RCC 7860 (cell line): ENCODE results near the gene HACD2.
"Not testable (repeated sequence)": the region's sequence is repeated elsewhere in the genome, so short reads cannot be mapped to it uniquely, and the experiment has no call there.

ENCODE experiments used
- DNase-seq: peaks from one replicate; pipeline ENCODE4 v3.0.0-alpha.2; 2015; ENCODE audit warnings: low spot score
- FAIRE-seq: peaks from 2 replicates; lab custom pipeline; 2012; peaks lifted over from hg19 to GRCh38; lab: Jason Lieb, UNC

HACD2 gene

DNA sequence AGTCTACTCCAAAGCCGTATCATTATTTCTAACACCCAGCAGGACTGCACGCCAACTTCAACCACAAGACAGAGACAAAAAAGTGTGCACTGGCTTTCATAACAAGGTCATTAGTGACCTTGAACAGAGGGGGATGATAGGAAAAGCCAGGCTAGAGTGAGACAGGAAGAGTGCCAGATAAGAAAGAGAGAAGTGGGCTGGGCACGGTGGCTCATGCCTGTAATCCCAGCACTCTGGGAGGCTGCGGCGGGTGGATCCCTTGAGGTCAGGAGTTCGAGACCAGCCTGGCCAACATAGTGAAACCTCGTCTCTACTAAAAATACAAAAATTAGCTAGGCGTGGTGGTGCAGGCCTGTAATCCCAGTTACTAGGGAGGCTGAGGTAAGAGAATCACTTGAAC lies 97.8 kb downstream of the HACD2 start:
- DNase-seq, FAIRE-seq: not testable (repeated sequence)

DNA sequence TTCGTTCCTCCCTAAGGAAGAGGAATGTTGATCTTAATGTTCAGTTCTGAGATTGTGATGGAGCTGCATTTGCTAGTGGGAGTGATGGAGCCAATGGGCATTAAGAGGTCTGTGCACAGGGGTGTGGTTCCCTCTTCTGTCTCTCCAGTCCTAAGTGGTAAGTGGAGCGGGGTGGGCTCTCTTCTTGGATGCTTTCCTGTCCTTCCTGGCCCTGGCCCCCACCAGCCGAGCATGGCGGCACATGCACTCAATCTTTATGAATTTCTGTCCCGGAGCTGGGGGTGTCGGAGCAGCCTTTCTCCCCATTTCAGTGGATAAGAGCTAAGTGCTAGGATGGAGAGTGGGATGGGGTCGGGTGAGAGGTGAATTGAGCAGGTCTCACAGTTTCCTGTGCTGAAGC lies 98.4 kb downstream of the HACD2 start:
- DNase-seq (no peak), FAIRE-seq (no peak)

DNA sequence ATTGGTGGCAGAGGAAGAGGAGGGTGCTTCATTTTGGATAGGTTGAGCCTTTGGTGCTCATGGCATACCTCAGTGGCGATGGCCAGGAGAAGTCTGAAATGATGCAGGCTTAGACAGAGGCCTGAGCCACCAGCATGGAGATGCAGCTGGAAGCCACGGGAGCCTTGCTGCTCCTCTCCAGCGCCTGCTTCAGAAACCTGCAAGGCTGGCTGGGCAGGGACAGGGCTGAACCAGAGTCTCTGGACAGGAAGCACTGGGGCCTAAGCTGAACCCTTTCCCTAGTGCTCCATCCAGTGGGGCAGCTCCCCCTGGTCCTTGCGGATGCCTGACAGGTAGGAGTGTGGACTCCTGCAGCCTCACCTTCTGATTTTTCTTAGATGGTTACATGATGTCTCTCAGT lies 99.3 kb downstream of the HACD2 start:
- DNase-seq (no peak), FAIRE-seq (no peak)

DNA sequence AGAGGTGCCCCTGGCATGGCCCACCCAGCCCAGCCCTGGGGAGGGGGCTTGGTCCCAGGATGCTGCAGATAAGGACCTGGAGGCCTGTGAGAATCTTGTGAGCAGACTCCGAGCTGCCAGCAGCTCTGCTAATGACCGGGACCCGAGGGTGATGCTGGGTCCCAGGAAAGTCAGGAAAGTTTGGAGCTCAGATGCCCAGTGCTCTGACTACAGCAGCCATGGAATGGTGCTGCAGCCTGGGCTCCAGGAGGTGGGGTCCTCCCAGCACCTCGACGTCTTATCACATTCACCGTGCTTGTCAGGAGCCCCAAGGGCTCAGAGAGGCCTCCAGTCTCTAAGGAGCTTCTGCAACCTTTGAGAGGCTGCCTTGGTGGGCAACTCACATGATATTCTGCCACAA lies 101.7 kb downstream of the HACD2 start:
- DNase-seq (no peak), FAIRE-seq (no peak)

DNA sequence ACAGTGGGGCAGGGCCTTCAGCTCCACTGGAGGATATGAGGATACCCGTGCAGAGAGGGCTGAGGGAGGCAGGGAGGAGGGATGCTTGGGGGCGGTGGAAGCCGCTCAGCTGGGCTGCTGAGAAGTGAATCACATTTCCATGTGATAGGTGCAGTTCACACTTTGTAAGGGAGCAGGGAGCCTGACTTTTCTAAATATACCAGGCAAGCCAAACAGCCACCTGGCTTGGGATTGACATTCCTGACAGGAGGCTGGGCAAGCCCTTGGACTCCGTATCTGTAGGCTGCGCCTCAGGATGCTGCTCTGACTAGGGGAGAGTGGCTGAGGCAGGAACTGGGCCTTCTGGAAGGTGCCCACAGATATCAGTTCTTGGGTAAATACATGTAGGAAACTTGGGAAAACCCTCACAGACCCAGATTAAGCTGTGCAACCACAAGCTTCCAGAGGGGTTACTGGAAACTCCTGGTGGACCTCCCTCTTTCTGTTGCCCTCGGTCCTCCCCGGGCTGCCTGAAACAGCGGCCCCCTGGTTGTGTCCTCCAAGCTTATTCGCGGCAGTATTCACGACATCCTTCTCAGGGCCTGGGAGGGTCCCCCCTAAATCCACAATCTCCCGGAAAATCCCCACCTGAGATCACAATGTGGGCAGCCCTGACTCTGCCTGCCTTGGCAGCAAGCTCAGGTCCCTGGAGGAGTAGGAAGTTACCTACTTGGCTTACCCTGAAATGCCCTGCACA lies 103.0 kb downstream of the HACD2 start:
- DNase-seq, result no peak
- no peak for FAIRE-seq

DNA sequence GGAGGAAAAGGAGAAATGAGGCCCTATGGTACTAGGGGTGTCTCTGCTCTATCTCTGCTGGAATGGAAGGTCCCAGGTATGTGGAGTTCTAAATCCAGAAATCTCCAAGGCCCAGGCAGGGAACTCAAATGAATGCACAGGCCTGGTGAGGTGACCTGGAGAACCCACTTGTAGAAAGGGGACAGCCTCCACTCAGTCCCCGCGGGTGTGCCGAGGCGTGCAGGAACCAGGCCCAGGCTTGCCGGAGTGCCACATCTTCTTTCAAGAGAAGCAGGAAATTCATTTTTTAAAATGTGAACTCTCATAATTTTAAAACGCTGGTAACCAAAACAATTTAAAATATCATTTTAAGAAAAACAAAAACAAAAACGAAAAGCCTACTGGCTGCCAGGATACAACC lies 103.8 kb downstream of the HACD2 start:
- FAIRE-seq, result no peak

DNA sequence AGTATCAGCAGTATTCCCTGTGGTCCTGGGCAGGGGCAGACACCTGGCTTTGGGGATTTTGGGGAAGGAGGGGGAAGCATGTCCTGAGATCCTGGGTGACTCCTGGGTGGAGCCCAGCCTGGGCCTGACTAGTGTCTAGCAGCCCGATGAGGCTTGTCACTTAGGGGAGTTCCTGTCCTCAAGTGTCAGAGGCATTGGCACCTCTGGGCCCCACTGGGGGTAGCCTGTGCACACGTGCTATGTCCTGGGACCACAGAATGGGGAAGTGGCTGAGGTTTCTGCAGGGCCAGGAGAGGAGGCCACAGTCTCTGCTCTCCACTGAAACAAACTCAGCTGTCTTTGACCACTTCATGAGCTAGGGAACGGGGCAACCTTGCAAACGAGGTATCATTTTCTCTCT lies 104.4 kb downstream of the HACD2 start:
- FAIRE-seq, result no peak
- DNase-seq, result no peak

More for the DNA sequence above, 103.8 kb downstream of the HACD2 start:
- DNase-seq, result no peak

DNA sequence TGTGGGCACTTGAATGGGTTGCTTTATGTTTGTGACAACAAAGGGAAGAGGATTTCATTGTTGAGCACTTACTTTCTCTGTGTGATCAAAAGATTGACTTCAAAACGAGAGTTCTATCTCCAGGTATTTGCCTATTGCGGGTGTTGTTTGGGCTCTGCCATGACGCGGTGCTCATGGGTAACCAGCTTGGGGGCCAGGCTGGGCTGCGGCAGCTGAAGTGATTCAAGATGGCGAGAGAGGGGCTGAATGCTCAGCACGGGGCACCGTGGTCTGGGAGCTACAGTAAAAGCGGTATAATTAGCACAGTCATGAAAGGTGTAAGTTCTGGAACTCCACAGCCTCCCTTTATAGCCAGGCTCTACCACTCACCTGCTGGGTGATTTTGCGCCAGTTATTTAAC lies 105.0 kb downstream of the HACD2 start:
- FAIRE-seq (no peak), DNase-seq (no peak)

DNA sequence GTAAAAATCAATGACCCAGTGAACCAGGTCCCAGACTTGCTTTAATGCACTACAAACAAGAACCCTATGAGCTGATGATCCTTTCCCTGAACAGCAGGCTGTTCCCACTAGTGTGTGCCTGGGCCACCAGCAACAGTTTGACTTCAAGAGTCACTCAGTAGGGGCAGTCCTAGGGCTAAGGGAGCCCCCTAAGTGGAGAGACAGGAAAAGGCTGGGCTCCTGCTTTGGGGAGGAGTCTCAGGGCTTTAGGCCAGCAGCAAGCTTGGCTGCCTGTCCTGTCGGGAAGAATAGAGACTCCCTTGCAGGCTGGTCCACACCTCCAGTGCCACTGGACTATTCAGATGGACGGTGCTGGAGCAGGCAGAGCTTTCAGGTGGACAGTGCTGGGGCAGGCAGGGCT lies 106.5 kb downstream of the HACD2 start:
- FAIRE-seq, result no peak
- no peak for DNase-seq

DNA sequence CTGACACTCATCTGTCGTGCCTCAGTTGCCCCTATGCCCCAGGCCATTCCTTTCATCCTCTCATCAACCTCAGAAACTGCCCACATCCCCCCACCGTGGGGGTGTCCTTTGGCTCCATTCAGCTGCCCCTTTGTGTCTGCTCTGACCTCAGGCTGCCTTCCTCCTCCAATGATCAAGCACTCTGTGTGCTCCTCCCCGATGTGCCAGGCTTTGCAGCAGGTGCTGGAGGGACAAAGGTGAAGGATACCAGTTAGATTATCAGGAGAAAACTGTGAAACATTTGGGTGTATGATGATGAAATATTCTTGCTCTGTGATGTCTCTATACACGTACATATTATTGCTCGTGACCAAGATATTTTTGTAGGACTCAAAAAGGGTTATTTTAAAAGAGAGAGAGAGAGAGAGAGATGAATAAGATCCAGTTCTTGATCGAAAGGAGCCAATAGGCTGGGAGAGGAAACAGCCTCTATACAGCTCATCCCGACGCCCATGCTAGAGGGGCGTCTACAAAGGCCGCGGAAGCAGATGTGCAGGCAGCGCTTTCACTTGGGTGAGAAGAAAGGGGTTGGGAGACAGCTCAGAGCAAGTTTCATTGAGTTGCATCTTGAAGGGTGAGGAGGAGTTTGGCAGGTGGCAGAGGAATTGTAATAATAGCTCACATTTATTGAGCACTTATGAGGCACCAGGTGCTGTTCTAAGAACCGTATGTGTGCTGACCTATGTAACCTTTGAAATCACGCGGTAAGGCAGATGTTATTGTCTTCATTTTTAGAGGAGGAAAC lies 107.7 kb downstream of the HACD2 start:
- no peak for FAIRE-seq

DNA sequence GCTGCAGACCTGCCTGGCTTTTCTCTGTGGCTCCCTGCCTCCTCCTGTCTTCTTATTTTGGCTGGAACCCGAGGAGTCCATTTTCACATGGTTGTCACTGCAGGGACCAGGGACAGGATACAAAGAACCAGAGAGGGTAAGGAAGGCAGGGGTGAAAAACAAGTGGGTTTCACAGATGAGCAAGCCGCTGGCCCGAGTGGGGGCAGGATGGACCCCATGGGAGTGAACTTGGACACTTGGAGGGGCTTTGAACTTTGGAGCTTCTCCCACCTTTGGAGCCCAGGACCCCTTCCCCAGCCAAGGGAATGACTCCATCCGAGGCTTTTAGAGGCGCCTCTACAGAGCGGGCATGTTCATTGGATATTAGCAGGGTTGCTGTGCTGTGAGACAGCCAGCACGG lies 109.1 kb downstream of the HACD2 start:
- no peak for FAIRE-seq
- no peak for DNase-seq

More for the DNA sequence above, 107.7 kb downstream of the HACD2 start:
- DNase-seq, result no peak

DNA sequence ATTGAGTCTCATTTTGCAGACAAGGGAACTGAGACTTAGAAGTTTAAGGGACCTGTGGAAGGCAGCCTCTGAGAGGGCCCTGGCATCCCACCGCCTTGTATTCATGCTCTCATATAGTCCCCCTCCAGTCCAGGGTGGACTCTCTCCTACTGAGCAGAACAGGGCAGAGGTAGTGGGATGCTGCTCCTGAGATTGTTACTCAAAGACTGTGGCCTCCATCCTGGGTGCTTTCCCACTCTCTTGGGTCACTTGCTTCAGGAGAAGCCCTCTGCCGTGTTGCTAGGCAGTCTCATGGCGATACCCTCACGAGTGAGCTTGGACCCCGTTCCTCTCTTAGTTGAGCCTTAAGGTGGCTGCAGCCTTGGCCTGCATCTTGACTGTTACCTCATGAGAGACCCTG lies 113.7 kb downstream of the HACD2 start:
- DNase-seq (no peak), FAIRE-seq (no peak)

DNA sequence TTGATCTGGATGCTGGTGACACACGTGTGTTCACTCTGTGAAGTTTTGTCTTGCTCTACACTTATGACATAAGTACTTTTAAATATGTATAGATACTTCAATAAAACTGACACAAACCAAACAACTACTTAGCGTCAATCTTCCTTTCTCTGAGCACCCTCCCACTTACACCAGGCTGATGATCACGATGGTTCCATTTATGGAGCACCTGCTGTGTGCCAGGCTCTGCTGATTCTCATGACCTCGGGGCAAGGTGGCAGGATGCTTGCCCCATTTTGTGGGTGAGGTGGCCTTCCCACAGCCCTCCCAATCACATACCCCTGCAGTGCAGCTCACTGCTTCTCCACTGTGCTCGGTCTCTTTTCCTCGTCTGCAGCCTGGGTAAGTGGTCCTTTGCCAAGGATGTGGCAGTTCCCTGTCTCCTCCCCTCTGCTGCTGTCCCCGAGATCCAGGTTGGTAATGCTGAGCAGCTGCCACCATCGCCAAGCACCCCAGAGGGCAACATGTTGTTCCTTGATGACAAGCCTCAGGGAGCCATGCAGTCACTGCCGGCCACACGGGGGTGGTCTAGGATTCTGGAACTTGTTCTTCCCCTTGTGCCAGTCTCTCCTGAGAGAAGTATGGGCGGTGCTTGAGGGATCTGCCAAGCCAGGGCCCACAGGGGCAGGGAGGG lies 115.4 kb downstream of the HACD2 start:
- DNase-seq (no peak), FAIRE-seq (no peak)

DNA sequence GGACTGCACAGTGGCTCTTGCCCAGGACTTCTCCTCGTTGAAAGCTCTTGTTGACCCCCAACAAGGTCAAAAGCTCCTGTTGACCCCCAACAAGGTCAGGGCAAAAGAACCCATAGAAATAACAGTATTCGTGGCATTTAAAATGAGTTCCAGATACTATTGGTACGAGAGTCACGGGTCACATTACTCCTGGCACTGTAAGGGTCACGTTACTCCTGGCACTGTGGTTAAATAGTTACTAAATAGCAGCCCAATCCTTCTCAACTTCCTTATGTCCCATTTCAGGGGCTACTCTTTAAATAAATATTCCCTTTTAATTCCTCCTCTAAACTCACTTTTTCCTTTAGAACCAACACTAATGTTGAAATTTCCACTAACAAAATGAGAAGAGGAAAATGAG lies 117.8 kb downstream of the HACD2 start:
- no peak for DNase-seq
- peak; percentile 49 for FAIRE-seq

DNA sequence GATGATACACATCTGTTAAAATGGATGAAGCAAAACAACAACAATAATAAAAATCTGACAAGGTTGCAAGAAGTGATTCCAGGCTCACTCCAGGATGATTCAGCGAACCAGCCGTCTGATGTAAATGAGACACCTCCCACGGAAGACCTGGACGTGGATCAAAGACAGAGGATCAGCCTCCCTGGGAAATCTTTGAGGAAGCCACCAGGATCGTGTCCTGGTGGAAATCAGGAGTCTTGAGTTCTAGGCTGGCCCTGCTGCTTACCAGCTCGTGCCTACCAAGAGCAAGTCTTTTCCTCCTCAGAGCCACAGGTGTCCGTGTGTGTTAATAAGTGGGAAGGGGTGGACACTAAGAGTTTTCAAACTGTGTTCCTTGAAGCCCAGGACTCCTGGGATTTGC lies 120.6 kb downstream of the HACD2 start:
- FAIRE-seq (no peak), DNase-seq (no peak)

DNA sequence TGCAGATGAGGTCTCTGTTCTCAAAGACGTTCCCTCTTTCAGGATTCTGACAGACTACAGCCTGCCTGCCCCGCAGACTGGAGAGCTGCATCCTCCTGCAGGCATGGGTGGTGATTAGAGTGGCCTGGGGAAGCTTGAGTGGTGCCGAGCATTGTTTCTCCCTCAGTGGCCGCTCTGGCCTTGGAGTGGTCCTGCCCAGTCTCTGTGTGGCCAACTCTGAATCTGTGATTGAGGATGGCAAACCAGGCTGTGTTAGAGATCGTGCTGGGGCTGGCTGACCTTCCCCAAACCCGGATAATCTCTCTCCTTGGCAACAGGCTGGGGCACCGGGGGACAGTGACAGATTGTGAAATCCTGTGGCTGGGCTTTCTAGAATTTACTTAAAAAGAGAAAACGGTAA lies 125.0 kb downstream of the HACD2 start:
- DNase-seq, result no peak
- FAIRE-seq, result no peak

DNA sequence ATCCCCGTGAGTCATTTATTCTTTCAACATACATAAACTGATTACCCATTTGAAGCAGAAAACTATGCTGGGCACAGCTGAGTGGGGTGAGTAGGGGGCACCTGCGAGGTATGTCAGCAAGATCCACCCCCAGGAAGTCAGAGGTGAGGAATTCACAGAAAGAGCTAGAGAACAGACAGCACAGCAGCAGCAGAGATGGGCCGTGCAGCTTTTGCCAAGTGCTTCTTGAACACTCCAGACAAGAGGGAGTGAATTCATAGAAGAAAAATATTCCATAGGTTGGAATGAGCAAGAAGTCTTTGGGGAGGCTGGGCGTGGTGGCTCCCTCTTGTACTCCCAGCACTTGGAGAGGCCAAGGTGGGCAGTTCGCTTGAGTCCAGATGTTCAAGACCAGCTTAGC lies 126.6 kb downstream of the HACD2 start:
- FAIRE-seq (no peak), DNase-seq (no peak)

DNA sequence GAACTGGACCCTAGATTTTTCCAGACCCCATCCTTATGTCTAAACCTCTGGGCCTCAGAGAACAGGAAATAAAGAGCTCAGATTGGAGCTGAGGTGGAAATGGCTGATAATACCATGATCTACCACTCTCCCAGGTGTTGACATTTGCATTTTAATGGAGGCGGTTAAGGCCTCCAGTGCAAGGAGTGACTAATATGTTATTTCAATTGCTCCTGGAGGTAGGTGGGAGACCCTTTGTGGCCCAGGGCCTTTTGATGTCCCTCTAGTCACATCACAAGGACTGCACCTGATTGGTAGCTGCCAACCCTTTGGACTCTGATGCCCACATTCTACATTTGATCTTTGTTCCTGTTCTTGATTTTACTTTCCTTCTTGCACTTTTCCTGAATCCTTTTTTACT lies 127.0 kb downstream of the HACD2 start:
- FAIRE-seq (no peak), DNase-seq (no peak)

DNA sequence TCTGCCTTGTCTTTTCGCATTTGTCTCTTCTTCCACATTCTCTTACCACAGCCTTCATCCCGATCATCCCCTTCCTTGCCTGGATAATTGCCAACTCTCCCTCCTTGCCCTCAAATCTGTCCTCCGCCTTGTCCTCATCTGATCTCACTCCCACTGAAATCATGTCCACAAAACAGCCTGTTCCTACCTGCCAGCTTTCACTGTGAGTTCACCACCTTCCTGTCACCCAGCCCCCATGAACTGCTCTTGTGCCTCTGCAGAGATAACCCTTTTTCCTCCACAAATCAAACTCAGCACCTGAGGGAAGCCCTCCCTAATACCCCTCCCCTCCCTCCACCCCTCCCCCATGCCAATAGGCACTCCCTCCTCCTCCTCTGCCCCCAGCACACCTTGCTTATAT lies 131.2 kb downstream of the HACD2 start:
- FAIRE-seq, result no peak

DNA sequence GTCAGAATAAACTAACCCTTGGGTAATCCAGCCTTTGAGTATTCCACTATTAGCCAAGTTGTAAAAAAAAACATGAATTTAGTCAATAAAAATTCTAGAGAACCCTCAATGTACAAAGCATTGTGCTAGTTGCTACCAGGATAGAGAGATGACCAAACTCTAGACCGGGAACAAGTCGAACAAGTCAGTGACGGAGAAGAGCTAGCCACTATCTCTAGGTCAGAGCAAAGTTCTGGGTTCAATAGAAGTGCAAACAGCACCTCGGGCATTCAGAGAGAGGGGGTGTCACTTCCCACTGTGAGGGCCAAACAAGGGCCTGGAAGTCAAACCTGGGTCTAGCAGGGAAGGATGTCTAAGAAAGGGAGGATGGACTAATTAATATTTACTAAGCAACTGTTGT lies 133.7 kb downstream of the HACD2 start:
- FAIRE-seq, result no peak
- DNase-seq, result no peak

More for the DNA sequence above, 131.2 kb downstream of the HACD2 start:
- DNase-seq, result no peak

DNA sequence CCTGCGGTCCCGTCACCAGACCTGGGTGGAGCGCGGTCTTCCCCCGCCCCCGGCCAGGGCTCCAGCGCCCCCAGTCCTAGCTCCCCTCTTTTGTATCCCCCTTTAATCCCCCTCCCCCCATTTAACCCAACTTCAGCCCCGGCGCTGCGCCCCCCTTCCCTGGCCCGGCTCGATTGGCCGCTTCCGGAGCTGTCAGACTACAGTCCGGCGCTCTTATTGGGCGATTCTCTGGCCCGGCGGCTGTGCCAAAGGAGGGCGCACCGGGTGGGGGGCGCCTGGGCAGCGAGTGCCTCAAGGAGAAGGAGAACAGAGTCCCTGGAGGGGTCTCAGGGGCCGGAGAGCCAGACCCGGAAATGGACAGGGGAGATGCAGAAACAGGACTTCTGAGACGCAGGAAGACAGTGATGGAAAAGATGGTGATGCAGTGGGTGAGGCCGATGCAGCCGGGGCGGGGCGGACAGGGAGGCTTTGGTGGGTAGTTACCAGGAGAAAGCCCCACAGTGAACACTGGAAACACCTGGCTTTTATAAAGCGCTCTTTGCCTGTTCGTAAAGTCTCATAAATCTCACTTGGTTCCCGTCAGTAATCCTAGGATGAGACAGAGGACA lies 134.8 kb downstream of the HACD2 start:
- no peak for DNase-seq
- FAIRE-seq, result no peak
